ENCODE measurements around the gene NPAS4. TPM values are rescaled to one million over a fixed set of nuclear protein-coding genes. Genes with fewer than 3 reads are reported as not detected.

NPAS4 gene
- total RNA-seq, 4 donors from 2014 or later = 0.38 TPM; not detected in 3

- intact Hi-C loops (cut with DNase I) = no loop called here
- H3K9me3 ChIP-seq = no peaks in the 10 kb centered on the region
- no peak for DNase-seq
Observed at GRCh38 chr11:66408488-66409214, 12.2 kb upstream of the NPAS4 start.

GRCh38 chr11:66409226-66409625 lies 11.6 kb upstream of the NPAS4 start:
- peak overlapping the region; percentile 39 to 78 (median 69) for H3K27ac ChIP-seq
- no peak for DNase-seq
- H3K27me3 ChIP-seq = peaks cover 0 to 80% (median 0%) of the 10 kb centered on the region in 4 donors
- no peaks in the 10 kb centered on the region for H3K9me3 ChIP-seq
- TF ChIP-seq POLR2A (IDR thresholded peaks at IDR 0.05) (no peak), CTCF (IDR thresholded peaks at IDR 0.05) (no peak)
- no peaks in the 10 kb centered on the region for H3K36me3 ChIP-seq
- peak overlapping the region in 3 of 4 donors; percentile 35 to 60 (median 46) for H3K4me3 ChIP-seq
- peaks cover 6 to 15% (median 7%) of the 10 kb centered on the region in 3 donors for H3K4me1 ChIP-seq
- intact Hi-C loops (cut with DNase I) = no loop called here
- WGBS, 2 donors = no CpG with 5 or more reads among the region's 15 CpGs

More at GRCh38 chr11:66408488-66409214, 12.2 kb upstream of the NPAS4 start:
- H3K27ac ChIP-seq = peak overlapping the region; percentile 39 to 78 (median 73)
- 0% methylated on average over 8 to 19 of the region's 63 CpGs for WGBS, 2 donors
- peak overlapping the region; percentile 14 to 60 (median 40) for H3K4me3 ChIP-seq
- TF ChIP-seq POLR2A (IDR thresholded peaks at IDR 0.05) (peak in 1 of 4 donors; percentile 19), CTCF (IDR thresholded peaks at IDR 0.05) (peak; percentile 99 to 100 (median 100))
- H3K36me3 ChIP-seq = no peaks in the 10 kb centered on the region
- peaks cover 0 to 76% (median 0%) of the 10 kb centered on the region in 4 donors for H3K27me3 ChIP-seq
- H3K4me1 ChIP-seq = peaks cover 6 to 15% (median 7%) of the 10 kb centered on the region in 3 donors

GRCh38 chr11:66410191-66410590 lies 10.6 kb upstream of the NPAS4 start:
- Histone ChIP-seq H3K36me3 (no peaks in the 10 kb centered on the region), H3K9me3 (no peaks in the 10 kb centered on the region), H3K4me3 (no peak overlapping the region), H3K27ac (peak overlapping the region in 3 of 4 donors; percentile 68 to 78 (median 70)), H3K27me3 (peaks cover 0 to 82% (median 0%) of the 10 kb centered on the region in 4 donors), H3K4me1 (peaks cover 6 to 15% (median 7%) of the 10 kb centered on the region in 3 donors)
- TF ChIP-seq CTCF (IDR thresholded peaks at IDR 0.05) = no peak
- no peak for TF ChIP-seq POLR2A (IDR thresholded peaks at IDR 0.05)
- intact Hi-C loops (cut with DNase I) = no loop called here
- no CpG with 5 or more reads among the region's 12 CpGs for WGBS, 2 donors
- no peak for DNase-seq

- H3K4me1 ChIP-seq = peaks cover 6 to 15% (median 7%) of the 10 kb centered on the region in 3 donors
- H3K4me3 ChIP-seq = peak overlapping the region in 1 of 4 donors; percentile 29
- WGBS, 2 donors = 57 to 59% methylated on average over 3 to 4 of the region's 4 CpGs
- no peaks in the 10 kb centered on the region for H3K9me3 ChIP-seq
- TF ChIP-seq POLR2A (IDR thresholded peaks at IDR 0.05) = no peak
- peaks cover 0 to 82% (median 0%) of the 10 kb centered on the region in 4 donors for H3K27me3 ChIP-seq
- no peak for DNase-seq
- no peak overlapping the region for H3K27ac ChIP-seq
- no peaks in the 10 kb centered on the region for H3K36me3 ChIP-seq
- intact Hi-C loops (cut with DNase I) = no loop called here
Observed at GRCh38 chr11:66411323-66411722, 9.5 kb upstream of the NPAS4 start.

GRCh38 chr11:66412110-66412509 lies 8.7 kb upstream of the NPAS4 start:
- intact Hi-C loops (cut with DNase I) = no loop called here
- Histone ChIP-seq H3K36me3 (no peaks in the 10 kb centered on the region), H3K4me3 (peak overlapping the region in 1 of 4 donors; percentile 29), H3K9me3 (no peaks in the 10 kb centered on the region), H3K4me1 (peaks cover 6 to 15% (median 7%) of the 10 kb centered on the region in 3 donors), H3K27ac (no peak overlapping the region), H3K27me3 (peaks cover 0 to 84% (median 0%) of the 10 kb centered on the region in 4 donors)
- DNase-seq = no peak
- no peak for TF ChIP-seq CTCF (IDR thresholded peaks at IDR 0.05)
- no peak for TF ChIP-seq POLR2A (IDR thresholded peaks at IDR 0.05)
- 66 to 70% methylated on average over 5 to 7 of the region's 7 CpGs for WGBS, 2 donors

All from esophagus squamous epithelium (tissue), 5 donors.